C1 segment of cervical spinal cord (tissue), 14 donors: Measurements from ENCODE around the gene DAB2IP.
"Not testable (repeated sequence)": the region's sequence is repeated elsewhere in the genome, so short reads cannot be mapped to it uniquely, and the experiment has no call there.

Experiments used
- DNase-seq, 14 donors: peaks; one replicate each; lab custom pipeline; 2025; lab: John Stamatoyannopoulos, UW

Gene DAB2IP

GRCh38 chr9:121643473-121643872 is 8.0 kb upstream of the DAB2IP start:
- no peak for DNase-seq

- not testable (repeated sequence) for DNase-seq
Observed at GRCh38 chr9:121644040-121644439, 7.4 kb upstream of the DAB2IP start.

- peak in 10 of 14 donors; percentile 25 to 100 (median 60) for DNase-seq
Observed at GRCh38 chr9:121645003-121645402, 6.4 kb upstream of the DAB2IP start.

GRCh38 chr9:121645853-121646807 is 5.3 kb upstream of the DAB2IP start:
- no peak for DNase-seq

DNA sequence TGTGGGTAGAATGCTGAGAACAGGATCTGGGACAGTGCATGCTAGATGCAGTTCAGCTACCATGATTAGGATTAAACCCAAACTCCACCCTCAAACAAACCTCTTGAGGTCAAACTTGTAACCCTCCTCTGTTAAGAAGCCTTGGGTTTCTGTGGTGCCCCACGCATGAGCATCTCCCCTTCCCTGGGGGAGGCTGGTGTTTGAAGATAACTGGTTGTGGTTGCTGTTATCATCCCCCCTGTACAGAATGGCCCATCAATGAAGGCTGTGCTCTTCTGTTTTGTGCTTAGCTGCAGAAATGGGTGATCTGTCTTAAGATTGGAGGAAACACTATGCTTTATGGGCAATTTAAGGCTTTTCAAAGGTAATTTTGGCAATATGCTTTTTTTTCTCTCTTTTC is 4.4 kb upstream of the DAB2IP start:
- DNase-seq = no peak

DNA sequence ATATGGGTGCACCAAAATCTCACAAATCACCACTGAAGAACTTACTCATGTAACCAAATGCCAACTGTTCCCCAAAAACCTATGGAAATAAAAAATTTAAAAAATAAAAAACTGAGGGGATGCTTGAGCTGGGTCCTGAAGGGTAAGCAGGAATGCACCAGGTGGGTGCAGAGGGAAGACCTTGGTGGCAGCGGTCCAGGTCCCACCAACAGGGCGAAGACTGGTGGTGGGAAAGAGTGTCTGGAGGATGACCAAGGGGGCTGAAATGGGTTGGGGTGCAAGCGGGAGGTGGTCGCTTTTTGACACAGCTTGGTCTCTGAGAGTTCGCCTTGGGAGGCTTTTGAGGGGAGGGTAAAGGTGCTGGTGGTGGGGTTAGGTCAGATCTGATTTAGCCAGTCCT is 3.3 kb upstream of the DAB2IP start:
- DNase-seq = no peak

DNA sequence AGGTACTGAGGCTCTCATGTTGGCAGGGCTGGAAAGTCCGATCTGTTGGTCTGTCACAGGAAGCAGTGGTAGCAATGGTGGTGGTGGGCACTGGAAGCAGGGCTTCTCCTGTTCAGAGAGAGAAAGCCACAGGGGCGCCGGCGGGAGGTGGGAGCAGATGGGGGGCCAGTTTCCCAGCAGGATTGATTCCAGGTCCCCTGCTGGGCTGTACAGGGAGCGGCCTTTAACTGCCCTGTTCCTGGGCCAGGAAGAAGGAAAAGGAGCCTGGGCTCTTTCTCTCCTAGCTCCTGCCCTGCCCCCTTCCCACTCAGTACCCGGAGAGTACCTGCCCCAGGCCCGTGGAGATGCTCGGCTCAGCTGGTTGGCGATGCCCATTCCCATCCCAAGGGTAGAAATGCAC is 2.6 kb upstream of the DAB2IP start:
- DNase-seq = no peak

DNA sequence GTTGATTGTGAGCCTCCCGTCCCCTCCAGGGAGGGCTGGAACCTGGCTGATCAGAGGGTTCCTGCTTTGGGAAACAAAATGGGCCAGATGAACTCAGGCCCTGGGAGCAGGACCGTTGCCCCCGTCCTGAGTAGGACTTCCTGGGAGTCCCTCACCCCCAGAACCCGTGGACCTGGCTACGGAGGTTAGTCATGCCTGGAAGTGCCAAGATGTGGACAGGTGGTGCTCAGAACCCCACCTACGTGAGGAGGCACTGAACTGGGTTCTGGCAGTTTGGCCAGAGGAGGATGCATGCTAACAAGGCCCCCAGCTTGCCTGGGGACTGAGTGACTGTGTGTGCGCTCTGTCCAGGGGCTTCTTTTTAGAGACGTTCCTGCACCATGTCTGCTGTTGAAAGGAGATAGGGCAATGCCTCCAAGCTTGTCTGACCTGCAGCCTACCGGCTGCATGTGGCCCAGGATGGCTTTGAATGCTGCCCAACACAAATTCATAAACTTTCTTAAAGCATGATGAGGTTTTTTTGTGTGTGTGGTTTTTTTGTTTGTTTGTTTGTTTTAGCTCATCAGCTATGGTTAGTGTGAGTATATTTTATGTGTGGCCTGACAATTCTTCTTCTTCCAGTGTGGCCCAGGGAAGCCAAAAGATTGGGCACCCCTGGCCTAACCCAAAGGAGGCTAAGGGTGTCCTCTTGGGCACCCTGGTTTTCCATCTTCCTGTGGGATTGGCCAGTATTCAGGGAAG is 1.8 kb upstream of the DAB2IP start:
- DNase-seq = peak in 1 of 14 donors; percentile 64

DNA sequence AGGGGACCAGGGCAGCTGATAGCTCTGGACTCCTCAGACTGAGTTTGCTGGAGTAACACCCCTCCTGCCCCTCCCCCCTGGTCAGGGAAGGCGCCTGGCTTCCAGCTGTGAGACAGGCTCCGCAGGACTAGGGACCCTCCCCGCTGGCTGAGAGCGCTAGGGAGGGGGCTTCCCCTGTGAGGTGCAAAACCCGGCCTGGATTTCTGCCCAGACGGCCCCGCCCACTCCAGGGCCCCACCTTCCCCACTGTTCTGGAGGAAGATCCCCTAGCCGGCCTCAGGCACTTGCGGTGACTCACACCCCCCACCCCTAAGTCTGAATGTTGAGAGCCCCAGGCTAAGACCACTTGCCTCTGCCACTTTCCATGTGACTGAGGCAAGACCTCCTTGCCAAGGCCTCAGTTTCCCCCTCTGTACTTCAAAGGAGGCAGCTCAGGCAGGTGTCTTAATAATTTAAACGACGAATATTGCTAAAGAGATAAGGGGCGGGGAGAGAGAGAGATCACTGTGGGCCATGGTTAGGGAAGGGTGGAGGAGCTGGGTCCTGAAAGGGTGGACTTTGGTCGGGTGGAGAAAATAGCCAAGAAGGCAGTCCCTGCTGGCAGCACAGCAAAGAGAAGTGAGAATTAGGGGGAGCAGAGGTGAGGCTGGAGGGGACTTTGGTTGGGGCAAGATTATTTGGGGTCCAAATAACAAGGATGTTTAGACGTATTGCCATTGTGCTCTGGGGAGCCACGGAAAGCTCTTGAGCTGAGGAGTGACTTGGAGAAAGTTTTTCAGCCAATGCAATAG is 1.0 kb upstream of the DAB2IP start:
- no peak for DNase-seq

- DNase-seq = no peak
Observed at GRCh38 chr9:121651008-121651294, 483 bp upstream of the DAB2IP start.

DNA sequence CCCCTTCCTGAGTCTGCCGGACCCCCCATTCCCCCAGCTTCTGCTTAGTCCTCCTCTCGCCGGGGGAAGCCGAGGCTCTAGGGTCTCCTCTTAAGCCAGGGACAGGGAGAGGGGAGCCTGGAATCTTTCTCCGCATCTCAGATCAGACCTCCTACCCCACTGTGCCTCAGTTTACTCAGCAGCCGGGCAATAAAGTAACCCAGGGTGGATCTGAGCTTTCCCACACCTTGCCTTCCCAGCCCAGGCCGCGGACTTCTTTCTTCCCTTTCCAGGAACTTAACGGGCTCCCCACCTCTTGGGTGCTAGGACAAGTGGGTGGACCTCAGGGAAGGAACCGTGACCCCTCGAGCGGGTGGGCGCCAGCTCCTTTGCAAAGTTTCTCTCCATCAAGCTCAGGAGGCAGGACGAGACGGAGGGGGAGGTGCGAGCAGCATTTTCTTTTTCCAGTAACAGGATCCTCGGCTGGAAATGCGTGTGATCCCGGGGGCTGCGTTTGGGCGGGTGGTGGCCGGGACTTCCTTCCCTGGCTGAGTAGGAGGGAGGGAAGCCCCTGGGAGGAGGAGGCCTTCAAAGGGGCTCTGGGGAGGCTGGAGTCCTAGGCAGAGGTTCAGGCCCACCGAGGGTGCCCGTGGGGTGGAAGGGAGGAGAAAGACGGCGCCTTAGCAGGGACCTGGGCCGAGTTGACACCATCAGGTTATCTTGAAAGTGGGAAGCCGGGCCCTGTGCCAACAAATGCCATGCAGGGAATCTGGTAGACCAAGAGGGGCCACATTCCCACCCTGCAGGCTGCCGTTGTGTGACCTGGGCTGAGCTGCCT is 795 bp downstream of the DAB2IP start:
- DNase-seq = no peak

- DNase-seq = no peak
Observed at GRCh38 chr9:121652838-121653231, 1.4 kb downstream of the DAB2IP start.

DNA sequence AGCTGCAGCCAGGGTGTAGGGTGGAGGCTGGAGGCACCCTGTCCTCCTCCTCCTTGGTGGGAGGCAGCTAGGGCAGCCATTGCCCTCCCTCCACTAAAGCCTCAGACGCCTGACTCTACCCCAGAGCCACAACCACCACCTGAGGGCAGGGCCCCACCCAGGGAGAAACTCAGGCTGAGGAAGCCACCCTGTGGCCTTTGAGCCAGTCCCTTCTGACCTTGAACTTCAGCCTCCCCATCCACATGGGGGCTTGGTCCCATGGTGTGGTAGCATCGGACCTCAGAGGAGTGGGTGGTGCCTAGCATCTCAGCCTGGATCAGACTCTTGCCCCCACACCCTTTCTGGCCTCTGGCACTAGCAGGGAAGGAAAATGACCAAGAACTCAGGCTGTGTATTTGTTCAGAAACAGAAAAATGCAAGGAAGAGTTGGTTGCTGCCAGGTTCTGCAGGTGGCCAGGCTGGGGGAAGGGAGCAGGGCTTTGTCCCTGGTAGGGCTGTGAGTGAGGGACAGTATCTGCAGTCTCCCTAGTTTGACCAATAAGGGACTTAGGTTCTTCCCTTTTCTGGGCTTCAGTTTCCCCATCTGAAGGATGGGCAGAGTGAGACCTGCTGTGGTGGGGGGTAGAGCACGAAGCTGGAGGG is 3.2 kb downstream of the DAB2IP start:
- peak in 1 of 14 donors; percentile 72 for DNase-seq

DNA sequence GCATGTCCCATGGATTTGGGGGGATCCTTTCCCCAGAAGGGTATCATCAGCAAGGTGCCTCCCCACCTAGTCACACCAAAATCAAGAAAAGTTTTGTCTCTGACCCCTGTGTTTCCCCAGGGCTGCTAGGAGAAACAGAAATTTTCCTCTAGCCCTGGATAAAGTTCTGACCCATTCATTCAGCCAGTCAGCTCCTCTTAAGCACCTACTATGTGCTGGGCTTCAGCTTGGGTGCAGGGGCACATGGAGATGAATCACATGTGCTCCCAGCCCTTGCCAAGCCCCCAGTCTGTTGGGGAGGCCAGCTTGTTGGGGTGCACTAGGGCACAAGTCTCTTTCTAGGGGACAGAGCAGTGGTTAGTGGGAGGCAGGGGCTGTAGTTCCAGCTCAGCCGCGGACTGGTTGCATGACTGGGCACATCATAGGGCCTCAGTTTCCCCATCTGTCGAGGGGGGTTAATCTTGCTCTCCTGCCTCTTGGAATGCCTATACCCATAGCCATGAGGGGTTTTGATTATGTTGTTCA is 3.9 kb downstream of the DAB2IP start:
- DNase-seq = no peak

DNA sequence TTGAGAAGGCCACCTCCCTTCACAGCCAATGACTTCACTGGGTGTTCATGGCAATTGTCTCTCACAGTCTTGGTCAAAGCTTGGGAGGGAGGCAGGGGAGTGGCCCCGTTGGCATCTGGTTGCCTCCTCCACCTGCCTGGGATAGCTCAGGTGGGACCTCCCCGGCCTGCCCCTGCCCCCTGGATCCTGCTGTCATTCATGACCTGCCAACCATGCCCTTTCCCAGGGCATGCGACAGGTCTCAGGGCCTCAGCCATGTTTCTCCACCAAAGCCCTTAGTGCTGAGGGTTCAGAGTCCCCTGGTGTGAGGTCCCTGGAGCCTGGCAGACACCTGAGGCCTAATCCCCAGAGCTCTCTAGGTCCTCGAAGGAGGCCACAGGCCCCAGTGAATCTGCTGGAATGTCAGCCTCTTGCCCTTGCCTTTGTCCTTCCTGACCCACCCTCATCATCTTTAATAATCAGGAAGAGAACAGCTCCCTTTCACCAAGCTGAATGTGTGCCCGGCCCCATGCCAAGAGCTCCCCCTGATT is 5.6 kb downstream of the DAB2IP start:
- no peak for DNase-seq

DNA sequence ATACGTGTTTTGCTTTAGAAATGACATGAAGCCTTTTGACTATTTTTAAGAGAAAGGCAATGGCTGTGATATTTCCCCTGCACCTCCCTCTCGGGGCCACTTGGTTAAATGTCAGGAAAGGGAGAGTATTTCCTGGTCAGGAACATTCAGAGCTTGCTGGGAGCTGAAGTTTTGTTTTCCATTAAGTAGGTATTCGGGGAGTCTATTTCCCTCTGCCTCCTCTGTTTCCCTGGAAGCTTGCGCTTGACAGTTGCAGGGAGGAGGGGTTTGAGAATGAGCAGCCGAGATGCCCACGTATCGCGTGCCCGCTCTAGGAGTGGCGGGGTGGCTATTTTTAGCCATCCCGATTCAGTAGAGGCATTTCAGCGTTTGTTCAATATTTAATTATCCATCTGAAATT is 6.7 kb downstream of the DAB2IP start:
- DNase-seq = peak in 1 of 14 donors; percentile 67

- DNase-seq = no peak
Observed at GRCh38 chr9:121658591-121658990, 7.2 kb downstream of the DAB2IP start.

- DNase-seq = no peak
Observed at GRCh38 chr9:121660367-121660766, 8.9 kb downstream of the DAB2IP start.

- DNase-seq = no peak
Observed at GRCh38 chr9:121660876-121661275, 9.4 kb downstream of the DAB2IP start.

GRCh38 chr9:121661328-121661727 is 9.9 kb downstream of the DAB2IP start:
- DNase-seq = no peak
